GM12878 (cell line): ENCODE measurements around the gene ATP13A4. TPM values are rescaled to one million over a fixed set of nuclear protein-coding genes. Genes with fewer than 3 reads are reported as not detected.

ENCODE experiments used
- ATAC-seq: fragments of 200-7000 bp; cut with Tn5 transposase; 3 replicates; pipeline ENCODE4 v1.9.1; 2020; ENCODE audit warnings: mild to moderate bottlenecking, moderate library complexity
- BruUV-seq: library from RNA; stranded (reverse); fragments of 400-500 nt; replicated peaks from 2 replicates; lab custom pipeline; 2021; lab: Mats Ljungman, UMichigan
- CTCF ChIA-PET: fragments of 300-600 bp; sonication (Branson Sonifier 250); formaldehyde crosslinking; extraction: SDS; loops from one replicate; lab custom pipeline; 2021; ENCODE audit warnings: inconsistent platforms; lab: Yijun Ruan, JAX
- POLR2A ChIA-PET: fragments of 350-600 bp; formaldehyde crosslinking; extraction: SDS; loops from one replicate; lab custom pipeline; 2021; ENCODE audit warnings: inconsistent platforms; lab: Charles Lee
- RAD21 ChIA-PET: fragments of 300-600 bp; sonication (Branson Sonifier 250); formaldehyde crosslinking; loops from one replicate; lab custom pipeline; 2023; ENCODE audit warnings: antibody characterized with exemption; ENCODE audit not compliant: unreplicated experiment; lab: Charles Lee
- SMC1A ChIA-PET: fragments of 300-600 bp; sonication (Branson Sonifier 250); formaldehyde crosslinking; loops from one replicate; lab custom pipeline; 2023; ENCODE audit not compliant: unreplicated experiment, uncharacterized antibody; lab: Charles Lee
- DNase-seq: peaks from one replicate; pipeline ENCODE4 v3.0.0-alpha.2; 2011; ENCODE audit warnings: low read depth, low spot score
- FAIRE-seq: peaks from 3 replicates; lab custom pipeline; 2011; peaks lifted over from hg19 to GRCh38; lab: Jason Lieb, UNC
- H2AFZ ChIP-seq: 2 replicates; pipeline ENCODE4 v1.6.0; 2011; ENCODE audit warnings: low read depth, low read length, control low read depth; ENCODE audit not compliant: control insufficient read depth
- H3K27ac ChIP-seq: 2 replicates; pipeline ENCODE4 v1.5.1; 2011; ENCODE audit warnings: control low read depth; ENCODE audit not compliant: control insufficient read depth, insufficient read depth
- H3K27me3 ChIP-seq, 2 experiments: replicated peaks in 1 of 2; 2 replicates each; pipeline versions ENCODE4 v1.6.0 to v1.6.1; 2011; ENCODE audit warnings: low read length in 1 of 2; ENCODE audit not compliant: control insufficient read depth in 2 of 2, insufficient read depth in 2 of 2
- H3K36me3 ChIP-seq, 2 experiments: 2 replicates each; pipeline ENCODE4 v1.5.1; 2011; ENCODE audit warnings: low read length in 1 of 2; ENCODE audit not compliant: control insufficient read depth in 2 of 2, insufficient read depth in 2 of 2
- H3K4me1 ChIP-seq: 2 replicates; pipeline ENCODE4 v1.6.1; 2011; ENCODE audit warnings: mild to moderate bottlenecking, low read length, moderate library complexity, mixed read lengths; ENCODE audit not compliant: control insufficient read depth, insufficient read depth
- H3K4me2 ChIP-seq: 2 replicates; pipeline ENCODE4 v1.6.0; 2011; ENCODE audit warnings: control low read depth; ENCODE audit not compliant: control insufficient read depth, insufficient read depth
- H3K4me3 ChIP-seq: fragments of 200-600 bp; sonication (generic); 2 replicates; pipeline ENCODE4 v1.5.1; 2016
- H3K79me2 ChIP-seq: 2 replicates; pipeline ENCODE4 v1.6.0; 2011; ENCODE audit warnings: low read length; ENCODE audit not compliant: control insufficient read depth, insufficient read depth
- H3K9ac ChIP-seq: 2 replicates; pipeline ENCODE4 v1.8.0; 2011; ENCODE audit warnings: low read length, control low read depth, mixed read lengths; ENCODE audit not compliant: control insufficient read depth, insufficient read depth
- H3K9me3 ChIP-seq: replicated peaks from 3 replicates; pipeline ENCODE4 v1.5.1; 2011; ENCODE audit warnings: mild to moderate bottlenecking, low read length; ENCODE audit not compliant: control insufficient read depth, insufficient read depth
- H4K20me1 ChIP-seq: 2 replicates; pipeline ENCODE4 v1.6.0; 2011; ENCODE audit not compliant: control insufficient read depth, insufficient read depth
- BACH1 ChIP-seq: fragments of 450-650 bp; IDR thresholded peaks from 2 replicates; pipeline ENCODE4 v1.6.1; 2017; ENCODE audit warnings: mild to moderate bottlenecking, borderline replicate concordance
- CHD2 ChIP-seq: IDR thresholded peaks from 2 replicates; pipeline ENCODE4 v1.6.1; 2011; ENCODE audit warnings: low read depth, low read length, improper control_type of control experiment, borderline replicate concordance
- DPF2 ChIP-seq: fragments of 450-650 bp; IDR thresholded peaks from 2 replicates; pipeline ENCODE4 v1.6.1; 2017; ENCODE audit warnings: mild to moderate bottlenecking
- FOS ChIP-seq: IDR thresholded peaks from 3 replicates; pipeline ENCODE4 v1.6.1; 2011; ENCODE audit warnings: borderline replicate concordance; ENCODE audit not compliant: insufficient read length; ENCODE audit errors: extremely low read depth
- MEF2B ChIP-seq: fragments of 450-650 bp; IDR thresholded peaks from 2 replicates; pipeline ENCODE4 v1.6.1; 2018; ENCODE audit warnings: mild to moderate bottlenecking, moderate library complexity; ENCODE audit not compliant: partially characterized antibody, poor library complexity, severe bottlenecking
- POLR2AphosphoS5 ChIP-seq: IDR thresholded peaks from 2 replicates; pipeline ENCODE4 v1.6.1; 2011; ENCODE audit warnings: mild to moderate bottlenecking, low read length, inconsistent platforms
- RAD51 ChIP-seq: fragments of 450-650 bp; IDR thresholded peaks from 2 replicates; pipeline ENCODE4 v1.6.1; 2016; ENCODE audit warnings: moderate library complexity, mild to moderate bottlenecking, inconsistent platforms
- SP1 ChIP-seq: IDR thresholded peaks from one replicate; pipeline ENCODE4 v1.6.1; 2011; ENCODE audit warnings: low read depth, low read length
- SREBF2 ChIP-seq: IDR thresholded peaks from 2 replicates; pipeline ENCODE4 v1.6.1; 2012; ENCODE audit warnings: mild to moderate bottlenecking, low read length
- TARDBP ChIP-seq: IDR thresholded peaks from 2 replicates; pipeline ENCODE4 v1.6.1; 2016; ENCODE audit warnings: borderline replicate concordance
- YBX1 ChIP-seq: fragments of 450-650 bp; IDR thresholded peaks from 2 replicates; pipeline ENCODE4 v1.6.1; 2016; ENCODE audit warnings: antibody characterized with exemption
- ZNF217 ChIP-seq: fragments of 450-650 bp; IDR thresholded peaks from 2 replicates; pipeline ENCODE4 v1.6.1; 2017; ENCODE audit warnings: antibody characterized with exemption, mild to moderate bottlenecking
- ZNF24 ChIP-seq: fragments of 450-650 bp; IDR thresholded peaks from 2 replicates; pipeline ENCODE4 v1.6.1; 2017; ENCODE audit warnings: antibody characterized with exemption, mild to moderate bottlenecking
- ZSCAN29 ChIP-seq: fragments of 450-650 bp; IDR thresholded peaks from 2 replicates; pipeline ENCODE4 v1.6.1; 2017; ENCODE audit warnings: mild to moderate bottlenecking, moderate library complexity
- WGBS: methylation state at CpG from one replicate; pipeline ENCODE4 v1.1.6; 2016; ENCODE audit warnings: low lambda C conversion rate; ENCODE audit not compliant: insufficient replicate concordance, insufficient coverage; ENCODE audit errors: missing lambda C conversion rate; 5-methylcytosine and 5-hydroxymethylcytosine counted together
- in situ Hi-C: fragments of 300-500 bp; cut with MboI; formaldehyde crosslinking; loops from 9 replicates; pipeline ENCODE4 v1.14.3; 2018; ENCODE audit warnings: mixed read lengths
- intact Hi-C: fragments of 100-400 bp; cut with micrococcal nuclease; formaldehyde crosslinking; loops from one replicate; pipeline ENCODE4 v1.14.2; 2022; ENCODE audit not compliant: unreplicated experiment
- polyA plus RNA-seq, 11 experiments: library from polyadenylated mRNA; depleted of rRNA in 4 of 11; unstranded in 6 of 11; stranded (reverse) in 5 of 11; fragments of >200 nt; fragmentation: Nextera tagmentation in 4 of 11; fragmentation: Illumina TruSeq in 1 of 11; extraction: Ambion mirVana in 4 of 11; extraction: Trizol in 1 of 11; gene quantifications; 1 replicate in 1 of 11; 2 replicates in 10 of 11; pipeline versions ENCODE4 v1.2.1 to v1.2.3, GENCODE V29; 2011 to 2016; ENCODE audit warnings: inconsistent platforms in 2 of 11, missing spikeins in 2 of 11, low read depth in 1 of 11
- total RNA-seq, 4 experiments: library from RNA; depleted of rRNA in 3 of 4; stranded (reverse); fragments of >200 nt in 3 of 4; fragmentation: Illumina TruSeq in 1 of 4; extraction: Trizol in 1 of 4; gene quantifications; 2 replicates each; pipeline versions ENCODE4 v1.2.1 to v1.2.3, GENCODE V29; 2013 to 2021
- TF ChIP-seq, protein P1 (sequence below): IDR thresholded peaks from 2 replicates; pipeline ENCODE4 v1.6.1; 2011; ENCODE audit warnings: low read depth, low read length, improper control_type of control experiment, borderline replicate concordance
- TF ChIP-seq, protein P2 (sequence below): fragments of 450-650 bp; IDR thresholded peaks from 2 replicates; pipeline ENCODE4 v1.6.1; 2017; ENCODE audit warnings: antibody characterized with exemption, mild to moderate bottlenecking, moderate library complexity
- TF ChIP-seq, protein P3 (sequence below): fragments of 450-650 bp; IDR thresholded peaks from 2 replicates; pipeline ENCODE4 v1.6.1; 2017; ENCODE audit warnings: borderline replicate concordance
- TF ChIP-seq, protein P4 (sequence below): fragments of 450-650 bp; IDR thresholded peaks from 2 replicates; pipeline ENCODE4 v1.6.1; 2017; ENCODE audit warnings: mild to moderate bottlenecking, low read depth, inconsistent platforms; ENCODE audit not compliant: poor library complexity, severe bottlenecking

The ATP13A4 gene
- total and polyA plus RNA-seq, 10 of the 15 experiments (the other 5 are each of a cell fraction or from before 2014, with no cell fraction given): 0.29 to 1.7 (median 1.0) TPM; not detected in 1

DNA sequence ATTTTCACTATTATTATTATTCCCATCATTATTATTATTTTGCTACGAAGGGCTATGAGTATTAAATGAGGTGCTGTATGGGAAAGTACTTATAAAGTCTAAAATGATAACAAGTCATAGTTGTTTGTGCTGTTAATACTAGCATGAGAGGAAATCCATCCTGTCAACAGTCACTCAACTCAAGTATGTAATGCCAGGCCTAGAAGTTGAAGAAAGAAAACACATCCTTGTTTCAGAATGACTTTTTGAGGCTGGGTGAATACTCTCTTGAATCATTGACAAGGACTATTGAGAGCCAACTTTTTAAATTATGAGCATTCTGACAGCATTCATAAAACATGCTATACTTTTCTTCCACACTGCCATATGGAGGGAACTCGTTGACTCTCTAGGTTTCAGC is 115.3 kb downstream of the ATP13A4 start:
- no peaks in the 10 kb centered on the region for H4K20me1 ChIP-seq
- BruUV-seq: no TSS peak
- RAD21 ChIA-PET: no interaction called here

More for the DNA sequence above, 115.3 kb downstream of the ATP13A4 start:
- SMC1A ChIA-PET: no interaction called here
- Histone ChIP-seq H3K4me1 (no peaks in the 10 kb centered on the region), H3K27ac (no peak overlapping the region), H3K9ac (no peak overlapping the region), H3K79me2 (no peaks in the 10 kb centered on the region), H3K9me3 (no peaks in the 10 kb centered on the region), H3K4me2 (no peak overlapping the region)
- ATAC-seq (no peak), DNase-seq (no peak)
- 0% methylated on average over 2 of the region's 2 CpGs for WGBS
- TF ChIP-seq, protein P1, sequence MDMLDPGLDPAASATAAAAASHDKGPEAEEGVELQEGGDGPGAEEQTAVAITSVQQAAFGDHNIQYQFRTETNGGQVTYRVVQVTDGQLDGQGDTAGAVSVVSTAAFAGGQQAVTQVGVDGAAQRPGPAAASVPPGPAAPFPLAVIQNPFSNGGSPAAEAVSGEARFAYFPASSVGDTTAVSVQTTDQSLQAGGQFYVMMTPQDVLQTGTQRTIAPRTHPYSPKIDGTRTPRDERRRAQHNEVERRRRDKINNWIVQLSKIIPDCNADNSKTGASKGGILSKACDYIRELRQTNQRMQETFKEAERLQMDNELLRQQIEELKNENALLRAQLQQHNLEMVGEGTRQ: no peak
- TF ChIP-seq TARDBP: no peak
- TF ChIP-seq, protein P2, sequence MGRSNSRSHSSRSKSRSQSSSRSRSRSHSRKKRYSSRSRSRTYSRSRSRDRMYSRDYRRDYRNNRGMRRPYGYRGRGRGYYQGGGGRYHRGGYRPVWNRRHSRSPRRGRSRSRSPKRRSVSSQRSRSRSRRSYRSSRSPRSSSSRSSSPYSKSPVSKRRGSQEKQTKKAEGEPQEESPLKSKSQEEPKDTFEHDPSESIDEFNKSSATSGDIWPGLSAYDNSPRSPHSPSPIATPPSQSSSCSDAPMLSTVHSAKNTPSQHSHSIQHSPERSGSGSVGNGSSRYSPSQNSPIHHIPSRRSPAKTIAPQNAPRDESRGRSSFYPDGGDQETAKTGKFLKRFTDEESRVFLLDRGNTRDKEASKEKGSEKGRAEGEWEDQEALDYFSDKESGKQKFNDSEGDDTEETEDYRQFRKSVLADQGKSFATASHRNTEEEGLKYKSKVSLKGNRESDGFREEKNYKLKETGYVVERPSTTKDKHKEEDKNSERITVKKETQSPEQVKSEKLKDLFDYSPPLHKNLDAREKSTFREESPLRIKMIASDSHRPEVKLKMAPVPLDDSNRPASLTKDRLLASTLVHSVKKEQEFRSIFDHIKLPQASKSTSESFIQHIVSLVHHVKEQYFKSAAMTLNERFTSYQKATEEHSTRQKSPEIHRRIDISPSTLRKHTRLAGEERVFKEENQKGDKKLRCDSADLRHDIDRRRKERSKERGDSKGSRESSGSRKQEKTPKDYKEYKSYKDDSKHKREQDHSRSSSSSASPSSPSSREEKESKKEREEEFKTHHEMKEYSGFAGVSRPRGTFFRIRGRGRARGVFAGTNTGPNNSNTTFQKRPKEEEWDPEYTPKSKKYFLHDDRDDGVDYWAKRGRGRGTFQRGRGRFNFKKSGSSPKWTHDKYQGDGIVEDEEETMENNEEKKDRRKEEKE: no peak
- no peak for TF ChIP-seq SP1
- no peak for TF ChIP-seq FOS
- no peak for TF ChIP-seq ZNF217
- no peak for TF ChIP-seq ZNF24
- TF ChIP-seq, protein P3, sequence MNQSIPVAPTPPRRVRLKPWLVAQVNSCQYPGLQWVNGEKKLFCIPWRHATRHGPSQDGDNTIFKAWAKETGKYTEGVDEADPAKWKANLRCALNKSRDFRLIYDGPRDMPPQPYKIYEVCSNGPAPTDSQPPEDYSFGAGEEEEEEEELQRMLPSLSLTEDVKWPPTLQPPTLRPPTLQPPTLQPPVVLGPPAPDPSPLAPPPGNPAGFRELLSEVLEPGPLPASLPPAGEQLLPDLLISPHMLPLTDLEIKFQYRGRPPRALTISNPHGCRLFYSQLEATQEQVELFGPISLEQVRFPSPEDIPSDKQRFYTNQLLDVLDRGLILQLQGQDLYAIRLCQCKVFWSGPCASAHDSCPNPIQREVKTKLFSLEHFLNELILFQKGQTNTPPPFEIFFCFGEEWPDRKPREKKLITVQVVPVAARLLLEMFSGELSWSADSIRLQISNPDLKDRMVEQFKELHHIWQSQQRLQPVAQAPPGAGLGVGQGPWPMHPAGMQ: no peak
- TF ChIP-seq BACH1: no peak
- TF ChIP-seq DPF2: no peak
- TF ChIP-seq YBX1: no peak
- TF ChIP-seq MEF2B: no peak
- no peak for TF ChIP-seq POLR2AphosphoS5
- no peak for TF ChIP-seq ZSCAN29
- TF ChIP-seq, protein P4, sequence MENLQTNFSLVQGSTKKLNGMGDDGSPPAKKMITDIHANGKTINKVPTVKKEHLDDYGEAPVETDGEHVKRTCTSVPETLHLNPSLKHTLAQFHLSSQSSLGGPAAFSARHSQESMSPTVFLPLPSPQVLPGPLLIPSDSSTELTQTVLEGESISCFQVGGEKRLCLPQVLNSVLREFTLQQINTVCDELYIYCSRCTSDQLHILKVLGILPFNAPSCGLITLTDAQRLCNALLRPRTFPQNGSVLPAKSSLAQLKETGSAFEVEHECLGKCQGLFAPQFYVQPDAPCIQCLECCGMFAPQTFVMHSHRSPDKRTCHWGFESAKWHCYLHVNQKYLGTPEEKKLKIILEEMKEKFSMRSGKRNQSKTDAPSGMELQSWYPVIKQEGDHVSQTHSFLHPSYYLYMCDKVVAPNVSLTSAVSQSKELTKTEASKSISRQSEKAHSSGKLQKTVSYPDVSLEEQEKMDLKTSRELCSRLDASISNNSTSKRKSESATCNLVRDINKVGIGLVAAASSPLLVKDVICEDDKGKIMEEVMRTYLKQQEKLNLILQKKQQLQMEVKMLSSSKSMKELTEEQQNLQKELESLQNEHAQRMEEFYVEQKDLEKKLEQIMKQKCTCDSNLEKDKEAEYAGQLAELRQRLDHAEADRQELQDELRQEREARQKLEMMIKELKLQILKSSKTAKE: no peak
- TF ChIP-seq CHD2: no peak
- TF ChIP-seq SREBF2: no peak
- TF ChIP-seq RAD51: no peak
- TF ChIP-seq, all 136 proteins: peak for 0
- H3K36me3 ChIP-seq: no peaks in the 10 kb centered on the region
- POLR2A ChIA-PET: no interaction called here
- in situ Hi-C loops (no loop called here), intact Hi-C loops (no loop called here)
- H3K27me3 ChIP-seq: no peaks in the 10 kb centered on the region
- no peak for FAIRE-seq
- H2AFZ ChIP-seq: no peak overlapping the region
- no peak overlapping the region for H3K4me3 ChIP-seq
- CTCF ChIA-PET: no interaction called here
